NOMO-1 treated with DMSO at 0.1 percent for 48 hours (cell line): ENCODE measurements around the gene UMOD.
A peak's percentile ranks its signal among the peaks of the same experiment; 100 is the strongest.
"Not testable (repeated sequence)": the region's sequence is repeated elsewhere in the genome, so short reads cannot be mapped to it uniquely, and the experiment has no call there.

Experiments
- DNase-seq: peaks from one replicate; lab custom pipeline; 2025; ENCODE audit not compliant: unreplicated experiment; lab: John Stamatoyannopoulos, UW

The UMOD gene

DNA sequence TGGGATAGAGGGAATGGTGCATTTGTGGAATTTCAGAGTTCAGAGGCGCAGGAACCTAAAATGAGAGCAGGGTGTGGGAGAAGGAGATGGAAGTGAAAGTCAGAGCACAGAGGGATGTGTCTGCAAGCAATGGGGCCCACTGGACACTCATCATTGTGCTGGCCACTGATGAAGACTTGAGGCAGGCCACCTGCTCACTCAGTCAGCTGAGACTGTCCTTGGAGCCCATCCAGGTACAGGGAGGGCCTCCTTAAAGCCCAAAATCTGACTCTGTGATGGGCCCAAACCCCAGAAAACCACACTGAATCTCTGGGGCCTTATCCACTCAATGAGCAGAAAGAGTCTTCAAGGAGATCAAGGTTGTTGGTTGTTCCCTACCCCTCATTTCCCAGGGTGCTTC lies 30.8 kb downstream of the UMOD start:
- no peak for DNase-seq

DNA sequence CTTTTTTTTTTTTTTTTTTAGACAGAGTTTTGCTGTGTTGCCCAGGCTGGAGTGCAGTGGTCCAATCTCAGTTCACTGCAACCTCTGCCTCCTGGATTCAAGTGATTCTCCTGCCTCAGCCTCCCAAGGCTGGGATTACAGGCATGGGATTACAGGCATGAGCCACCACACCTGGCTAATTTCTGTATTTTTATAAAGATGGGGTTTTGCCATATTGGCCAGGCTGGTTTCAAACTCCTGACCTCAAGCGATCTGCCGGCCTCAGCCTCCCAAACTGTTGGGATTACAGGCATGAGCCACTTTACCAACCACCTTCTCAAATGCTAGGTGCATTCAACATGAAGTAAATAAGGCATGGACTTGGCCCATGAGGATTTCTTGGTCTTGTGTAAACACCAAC lies 31.5 kb downstream of the UMOD start:
- DNase-seq = not testable (repeated sequence)

DNA sequence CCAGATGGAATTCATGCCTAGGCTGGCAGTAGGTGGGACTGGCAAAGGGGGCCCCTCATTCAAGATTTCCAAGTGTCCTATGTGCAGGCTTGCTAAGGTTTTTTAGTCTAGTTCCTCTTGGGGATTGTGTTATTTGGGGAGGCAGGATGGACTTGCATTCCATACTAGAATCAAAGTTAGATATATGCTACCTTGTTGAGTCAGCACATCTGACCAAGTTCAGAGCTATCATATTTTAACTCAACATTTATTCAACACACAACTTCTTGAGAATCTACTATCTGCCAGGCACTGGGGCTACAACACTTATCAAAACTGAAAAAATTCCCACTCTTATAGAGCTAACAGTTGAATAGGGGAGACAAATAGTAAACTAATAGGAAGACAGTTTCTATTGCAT lies 31.9 kb downstream of the UMOD start:
- DNase-seq = no peak

DNA sequence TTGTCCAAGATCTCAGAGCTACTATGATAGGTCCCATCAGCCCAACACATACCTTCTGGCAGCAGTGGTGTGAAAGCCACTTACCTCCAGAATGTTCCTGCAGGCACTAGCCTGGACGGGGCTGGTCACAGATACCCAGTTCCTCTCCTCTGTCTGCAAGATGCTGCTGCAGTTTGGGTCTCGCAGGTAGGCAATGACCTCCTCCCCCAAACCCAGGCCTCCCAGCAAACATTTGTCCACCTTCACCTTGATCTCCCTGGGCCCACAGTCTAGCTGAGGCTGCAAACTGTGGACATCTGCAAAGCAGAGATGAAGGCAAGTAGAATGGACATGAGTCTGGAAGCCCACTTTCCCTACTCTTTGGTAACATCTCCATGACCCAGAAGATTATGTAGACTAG lies 32.3 kb downstream of the UMOD start:
- DNase-seq = no peak

DNA sequence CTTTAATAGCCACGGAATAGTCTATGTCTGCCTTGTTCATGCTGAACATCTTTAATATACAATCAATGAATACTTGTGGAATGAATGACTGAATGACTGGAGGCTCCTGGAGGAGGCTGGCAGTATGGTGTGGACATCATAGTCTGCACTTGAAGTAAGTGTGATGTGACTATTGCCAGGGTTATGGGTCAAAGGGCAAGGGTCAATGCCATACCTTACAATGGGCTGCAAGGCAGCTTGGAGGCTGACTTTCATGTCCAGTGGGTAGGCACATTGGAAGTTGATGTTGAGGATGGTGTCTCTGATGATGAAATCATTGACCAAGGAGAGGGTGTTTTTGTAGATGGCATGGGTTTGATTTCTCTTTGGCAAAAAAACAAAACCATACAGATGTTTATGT lies 33.1 kb downstream of the UMOD start:
- no peak for DNase-seq

DNA sequence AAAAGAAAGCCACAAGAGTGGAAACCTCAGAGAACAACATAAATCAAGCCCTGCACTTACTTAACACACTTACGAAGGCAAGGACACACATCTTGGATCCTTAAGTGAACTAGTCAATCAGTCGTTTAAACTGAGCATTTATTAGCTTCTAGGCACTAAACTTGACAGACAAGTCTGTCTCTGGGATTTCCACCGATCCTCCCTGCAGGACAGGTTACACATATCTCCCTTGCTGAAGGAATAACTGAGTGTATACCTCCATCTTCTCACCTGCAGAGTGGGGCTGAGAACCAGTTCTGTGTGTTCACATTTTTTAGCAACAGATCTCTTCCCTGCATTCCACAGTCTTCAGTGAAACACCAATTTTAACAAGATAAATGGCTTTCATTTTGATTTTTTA lies 34.1 kb downstream of the UMOD start:
- DNase-seq = no peak

DNA sequence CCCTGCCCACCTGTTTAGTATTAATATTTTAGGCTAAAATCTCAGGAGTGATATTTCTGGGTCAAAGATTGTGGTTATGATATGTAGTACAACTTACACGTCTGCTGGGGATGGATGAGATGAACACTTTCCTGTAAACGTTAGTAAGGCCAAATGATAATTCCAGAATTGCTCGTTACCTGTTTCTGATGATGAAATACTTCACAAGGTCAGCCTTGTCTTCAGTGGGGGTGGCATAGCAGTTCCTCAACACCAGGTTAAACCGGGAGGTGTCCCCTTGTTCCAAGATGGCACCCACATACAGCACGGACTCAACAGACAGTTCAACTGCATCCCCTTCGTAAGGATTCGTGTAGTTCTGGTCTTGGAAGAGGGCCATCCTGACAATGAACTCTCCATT lies 34.5 kb downstream of the UMOD start:
- no peak for DNase-seq

DNA sequence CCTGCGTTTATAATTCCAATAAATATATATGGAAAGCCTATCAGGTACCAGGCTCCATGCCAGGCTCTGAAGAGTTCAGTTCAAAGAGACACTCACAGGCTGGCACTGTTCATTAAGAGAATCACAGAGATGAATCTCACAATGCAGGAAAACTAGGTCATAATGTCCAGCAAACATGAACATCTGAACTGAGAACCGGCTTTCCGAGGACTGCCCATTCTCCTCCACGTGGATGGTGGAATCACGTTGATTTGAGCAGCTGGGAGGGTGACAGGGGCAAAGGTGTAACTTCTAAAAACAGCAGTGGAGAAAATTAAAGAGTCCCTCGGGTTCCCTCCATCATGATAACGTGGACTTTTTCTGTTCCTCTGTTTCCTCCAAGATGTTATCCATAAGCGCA lies 35.4 kb downstream of the UMOD start:
- DNase-seq = no peak

DNA sequence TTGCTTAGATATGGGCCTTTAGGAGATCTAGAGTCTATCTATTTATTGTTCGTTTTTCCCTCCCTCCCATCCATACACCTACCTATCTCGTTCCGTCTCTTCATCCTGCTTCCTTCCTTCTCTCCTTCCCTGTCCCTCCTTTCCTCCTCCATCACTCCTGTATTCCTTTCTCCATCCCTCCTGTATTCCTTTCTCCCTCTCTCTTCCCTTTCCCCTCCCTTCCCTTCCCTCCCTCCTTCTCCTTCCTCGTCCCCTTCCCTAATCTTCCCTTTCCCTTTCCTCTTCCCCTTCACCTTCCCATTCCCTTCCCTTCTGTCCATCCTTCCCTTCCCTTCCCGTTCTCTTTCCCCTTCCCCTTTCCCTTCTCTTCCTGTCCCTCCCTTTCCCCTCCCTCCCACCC lies 35.8 kb downstream of the UMOD start:
- DNase-seq = no peak

DNA sequence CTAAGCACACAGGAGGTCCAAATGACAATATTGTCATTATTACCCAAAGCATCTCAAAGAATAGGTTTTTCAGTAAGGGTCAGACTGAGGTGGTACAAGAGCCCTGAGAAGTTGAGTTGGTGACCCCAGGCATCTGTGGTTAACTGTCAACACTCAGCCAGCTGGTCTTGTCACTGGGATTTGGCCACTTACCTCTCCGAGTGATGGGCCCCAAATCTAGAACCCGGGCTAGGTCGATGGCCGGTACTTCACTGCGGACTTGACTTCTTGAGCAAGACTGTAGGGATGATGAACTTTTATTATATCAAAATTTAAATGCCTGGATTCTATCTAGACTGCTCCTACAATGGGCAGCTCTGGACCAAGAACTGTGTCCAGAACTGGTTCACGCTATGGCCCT lies 36.8 kb downstream of the UMOD start:
- DNase-seq = no peak

DNA sequence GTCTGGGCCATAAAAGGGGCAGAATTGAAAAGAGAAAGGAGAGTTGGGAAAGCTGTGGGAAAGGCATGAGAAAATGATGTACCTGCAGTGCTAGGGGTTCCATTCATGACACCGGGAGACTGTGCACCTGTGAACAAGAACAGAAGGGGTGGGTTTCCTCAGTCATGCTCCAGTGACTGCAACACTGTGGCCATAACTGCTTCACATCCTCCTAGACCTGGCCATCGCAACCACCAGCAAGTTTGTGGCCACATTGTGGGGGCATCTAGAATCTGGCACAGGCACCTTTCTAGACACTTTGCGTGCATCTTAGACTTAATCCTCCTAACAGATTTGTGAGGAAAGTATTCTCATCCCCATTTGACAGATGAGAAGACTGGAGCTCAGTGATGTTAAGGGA lies 37.9 kb downstream of the UMOD start:
- no peak for DNase-seq

DNA sequence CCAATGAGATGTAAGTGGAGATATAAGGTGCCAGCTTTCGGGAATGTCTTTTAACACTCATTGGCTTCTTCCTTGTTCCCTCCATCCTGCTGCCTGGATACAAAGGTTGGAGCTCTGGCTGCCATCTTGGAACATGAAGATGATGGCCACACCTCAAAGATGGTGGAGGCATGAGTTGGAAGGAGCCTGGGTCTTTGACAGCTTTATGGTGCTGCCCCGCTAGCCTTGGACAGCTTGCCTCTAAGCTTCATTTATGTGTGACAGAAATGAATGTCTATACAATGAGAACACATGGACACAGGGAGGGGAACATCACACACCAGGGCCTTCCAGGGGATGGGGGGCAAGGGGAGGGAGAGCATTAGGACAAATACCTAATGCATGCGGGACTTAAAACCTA lies 38.8 kb downstream of the UMOD start:
- DNase-seq = no peak

DNA sequence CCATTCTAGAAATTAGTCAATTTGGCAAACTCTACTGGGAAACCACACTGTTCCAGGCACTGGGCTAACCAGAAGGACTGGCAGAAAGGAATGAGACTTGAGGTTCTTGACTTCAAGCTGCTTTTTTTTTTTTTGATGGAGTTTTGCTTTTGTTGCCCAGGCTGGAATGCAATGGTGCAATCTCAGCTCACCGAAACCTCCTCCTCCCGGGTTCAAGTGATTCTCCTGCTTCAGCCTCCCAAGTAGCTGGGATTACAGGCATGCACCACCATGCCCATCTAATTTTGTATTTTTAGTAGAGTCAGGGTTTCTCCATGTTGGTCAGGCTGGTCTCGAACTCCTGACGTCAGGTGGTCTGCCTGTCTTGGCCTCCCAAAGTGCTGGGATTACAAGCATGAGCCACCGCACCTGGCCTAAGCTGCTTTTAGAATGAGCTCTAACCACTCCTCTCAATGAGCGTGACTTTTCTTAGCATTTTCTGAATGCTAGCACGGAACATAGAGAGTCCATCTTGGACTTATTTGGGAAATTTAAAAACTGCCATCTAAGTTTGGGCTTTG lies 39.9 kb downstream of the UMOD start:
- not testable (repeated sequence) for DNase-seq

DNA sequence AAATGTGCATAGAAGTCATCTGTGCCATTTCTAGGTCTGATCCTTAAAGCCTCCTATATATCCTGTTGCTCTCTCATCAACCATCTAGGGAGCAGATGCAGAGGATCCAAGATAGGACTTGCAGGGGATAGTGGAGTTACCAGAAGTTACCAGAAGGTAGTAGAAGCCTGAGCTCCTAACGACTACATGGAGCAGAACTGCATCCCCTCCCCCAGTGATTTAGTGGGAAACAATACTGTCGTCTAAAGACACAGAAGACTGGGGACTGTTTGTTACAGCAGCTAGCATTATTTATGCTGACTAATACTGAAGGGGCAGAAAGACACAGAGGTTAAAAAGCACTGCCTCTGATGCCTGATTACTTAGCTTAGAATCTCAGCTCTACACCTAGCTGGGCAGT lies 41.0 kb downstream of the UMOD start:
- no peak for DNase-seq

DNA sequence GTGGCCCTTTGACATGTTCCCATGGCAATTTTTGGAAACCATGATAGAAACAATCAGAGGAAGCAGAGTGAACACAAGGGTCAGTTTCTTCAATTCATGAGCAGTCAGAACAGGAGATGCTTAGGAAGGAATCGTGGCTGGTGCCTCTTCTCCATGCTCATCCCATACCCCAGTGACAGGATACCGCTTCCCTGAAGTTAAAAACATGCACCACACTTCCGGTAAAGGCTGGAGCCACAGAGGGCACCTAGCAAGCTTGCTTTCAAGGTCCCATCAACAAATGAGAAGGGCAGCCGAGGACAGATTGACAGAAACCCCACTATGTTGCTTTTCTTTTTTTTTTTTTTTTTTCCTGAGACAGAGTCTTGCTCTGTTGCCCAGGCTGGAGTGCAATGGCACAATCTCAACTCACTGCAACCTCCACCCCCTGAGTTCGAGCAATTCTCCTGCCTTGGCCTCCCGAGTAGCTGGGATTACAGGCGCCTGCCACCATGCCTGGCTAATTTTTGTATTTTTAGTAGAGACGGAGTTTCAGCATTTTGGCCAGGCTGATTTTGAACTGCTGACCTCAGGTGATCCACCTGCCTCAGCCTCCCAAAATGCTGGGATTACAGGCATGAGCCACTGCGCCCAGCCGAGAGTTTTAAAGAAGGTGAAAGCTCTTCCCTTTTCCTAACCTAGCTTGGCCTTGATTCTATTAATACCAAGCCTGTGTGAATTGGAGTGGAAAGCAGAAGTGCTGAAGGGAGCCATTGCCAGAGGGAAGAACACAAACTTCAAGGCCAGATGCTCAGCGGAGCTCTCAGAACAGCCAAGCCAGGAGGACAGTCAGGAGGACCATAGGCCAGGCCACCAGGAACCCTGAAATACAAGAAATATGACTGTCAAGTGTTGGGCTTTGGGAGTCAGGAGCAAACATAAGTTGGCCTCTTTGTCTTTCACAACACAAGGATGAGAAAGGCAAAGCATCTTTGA lies 41.8 kb downstream of the UMOD start:
- no peak for DNase-seq

DNA sequence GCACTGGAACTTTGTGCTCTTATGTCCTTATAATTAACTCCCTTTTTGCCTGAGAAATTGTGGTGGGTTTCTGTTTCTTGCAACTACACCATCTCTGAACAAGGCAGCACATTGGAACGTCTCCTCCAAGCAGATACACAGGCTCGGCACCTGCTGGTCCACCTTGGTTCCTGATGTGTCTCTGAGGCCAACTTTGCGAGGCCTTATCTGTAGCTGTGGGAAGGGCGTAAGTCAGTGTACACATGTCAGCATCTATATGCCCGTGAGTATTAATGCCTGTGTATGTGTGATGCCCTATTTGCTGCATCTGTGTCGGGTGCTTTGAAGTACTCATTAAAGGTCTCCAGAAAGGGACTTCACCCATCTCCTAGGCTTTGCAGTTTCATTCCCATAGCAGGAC lies 42.7 kb downstream of the UMOD start:
- DNase-seq = no peak

DNA sequence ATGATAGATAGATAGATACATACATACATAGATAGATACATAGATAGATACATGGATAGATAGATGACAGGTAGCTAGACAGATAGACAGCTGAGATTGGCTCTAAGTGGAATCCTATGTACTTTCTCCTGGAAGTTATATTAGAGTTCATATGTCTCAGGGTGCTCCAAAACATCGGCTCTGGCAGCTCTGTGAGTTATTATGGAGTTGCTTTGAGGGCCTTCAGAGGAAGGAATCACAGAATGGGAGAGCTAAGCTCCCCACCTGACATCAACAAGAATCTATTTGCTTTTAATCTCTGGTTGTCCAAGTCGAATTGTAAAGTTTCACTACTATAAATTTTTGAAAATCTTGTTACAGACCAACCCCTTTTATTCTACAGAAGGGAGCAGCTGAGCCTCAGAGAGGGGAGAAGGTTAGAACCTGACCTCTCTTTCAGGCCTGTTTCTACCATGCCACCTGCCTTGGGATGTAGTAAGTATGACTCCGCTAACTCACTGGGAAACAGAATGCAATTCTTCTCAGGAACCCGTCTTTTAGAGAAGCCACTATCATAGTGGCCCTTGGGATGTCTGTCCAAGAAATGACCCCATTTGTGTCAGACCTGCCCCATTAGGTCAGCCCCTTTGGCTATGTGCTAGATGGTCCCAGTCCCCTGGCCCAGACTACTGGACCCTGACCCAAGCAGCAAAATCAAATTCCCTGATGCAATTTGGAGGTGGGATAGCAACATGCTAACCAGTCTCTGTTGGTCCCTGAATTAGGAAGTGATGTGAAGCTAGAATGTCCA lies 43.5 kb downstream of the UMOD start:
- no peak for DNase-seq

DNA sequence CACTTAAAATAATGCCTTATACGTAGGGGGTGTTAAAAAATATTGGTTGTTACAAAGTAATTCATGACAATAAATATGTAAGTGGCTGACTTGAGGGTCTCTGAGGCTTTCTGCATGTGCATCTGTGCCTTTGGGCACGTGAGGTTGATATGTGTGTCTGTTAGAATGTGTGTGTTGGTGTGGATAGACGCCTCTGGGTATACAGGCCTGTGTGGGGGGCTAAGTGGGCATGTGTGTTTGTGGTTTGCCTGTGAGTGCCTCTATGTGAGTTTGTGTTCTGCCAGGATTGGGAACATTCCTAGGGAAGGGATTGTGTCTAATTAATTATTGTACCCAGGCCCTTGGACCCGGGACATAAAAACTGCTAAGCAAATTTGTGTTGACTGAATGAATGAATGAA lies 44.2 kb downstream of the UMOD start:
- no peak for DNase-seq

DNA sequence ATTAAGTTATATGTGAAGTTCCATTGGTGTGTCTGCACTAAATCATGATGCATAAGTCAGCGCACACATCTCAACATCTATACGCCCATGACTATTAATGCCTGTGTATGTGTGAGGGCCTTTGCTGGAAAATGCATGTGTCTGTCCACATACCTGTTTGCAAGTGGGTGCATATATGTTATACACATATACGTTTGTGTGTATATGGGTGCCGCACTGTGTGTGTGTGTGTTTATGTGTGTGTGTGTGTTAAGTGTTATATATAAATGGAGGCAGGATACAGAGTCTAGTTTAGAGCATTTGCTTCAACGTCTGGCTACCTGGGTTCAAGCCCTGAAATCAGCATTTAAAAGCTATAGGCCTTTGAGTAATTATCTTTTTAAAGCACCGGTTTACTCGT lies 44.7 kb downstream of the UMOD start:
- no peak for DNase-seq

DNA sequence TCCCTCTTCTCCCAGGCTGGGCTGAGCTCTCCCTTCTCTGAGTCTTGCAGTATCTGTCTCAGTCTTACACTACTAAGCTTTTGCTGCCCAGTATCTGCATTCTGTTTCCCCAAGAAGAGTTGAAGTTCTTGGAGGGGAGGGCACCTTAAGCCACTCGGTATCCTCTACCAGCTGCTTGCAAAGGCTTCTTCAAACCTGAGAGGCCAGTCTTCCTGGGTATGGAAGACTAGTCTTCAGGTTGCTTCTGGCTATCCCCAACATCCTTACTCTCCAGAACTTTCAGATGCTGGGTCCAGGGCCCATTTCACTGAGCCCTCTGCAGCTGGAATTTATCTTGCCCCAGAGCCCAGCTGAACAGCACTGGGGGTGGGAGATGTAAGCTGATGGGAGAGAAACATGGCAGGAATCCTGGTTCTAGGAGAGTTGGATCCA lies 45.3 kb downstream of the UMOD start:
- DNase-seq = no peak

DNA sequence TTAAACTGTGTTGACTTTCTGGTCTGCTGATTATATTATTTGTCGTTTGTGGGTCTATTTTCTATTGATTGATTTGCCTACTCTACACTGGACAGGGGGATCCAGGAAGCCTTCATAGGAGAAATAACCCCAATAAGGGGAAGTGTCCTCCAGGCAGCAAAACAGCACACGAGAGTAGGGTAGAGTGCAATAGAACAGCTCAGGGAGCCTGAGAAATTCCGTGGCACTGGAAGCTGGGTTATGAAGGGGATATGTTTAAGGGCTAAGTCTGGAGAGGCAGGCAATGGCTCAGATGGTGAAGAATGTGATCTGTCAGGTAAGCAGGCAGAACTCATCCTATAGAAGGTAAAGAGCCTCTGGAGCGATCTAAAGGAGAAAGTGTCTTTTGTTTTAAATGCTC lies 46.1 kb downstream of the UMOD start:
- no peak for DNase-seq

DNA sequence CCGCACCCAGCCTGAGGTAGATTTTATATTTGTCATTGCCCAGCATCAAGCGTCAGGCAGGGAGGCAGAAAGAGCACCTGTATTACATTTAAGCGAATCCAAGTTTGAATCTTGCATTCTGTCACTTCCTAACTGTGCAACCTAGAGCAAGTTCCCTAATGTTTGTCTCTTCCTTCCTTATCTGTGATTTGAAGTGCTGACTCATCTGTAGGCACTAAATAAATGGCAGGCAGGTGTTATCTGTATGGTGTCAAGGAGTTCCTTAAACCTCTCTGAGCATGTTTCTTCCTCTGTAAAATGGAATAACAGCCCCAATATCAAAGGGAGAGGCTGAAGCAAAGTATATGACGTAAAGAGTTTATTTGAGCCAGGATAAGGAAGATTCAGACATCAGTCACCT lies 49.5 kb downstream of the UMOD start:
- peak; percentile 18 for DNase-seq
